NCI-H187 (cell line): ENCODE results near the gene FAM184B.
"Not testable (repeated sequence)": the region's sequence is repeated elsewhere in the genome, so short reads cannot be mapped to it uniquely, and the experiment has no call there.

ENCODE experiments used
- DNase-seq, 2 experiments: peaks; one replicate each; lab custom pipeline; 2025; lab: John Stamatoyannopoulos, UW

The FAM184B gene

DNA sequence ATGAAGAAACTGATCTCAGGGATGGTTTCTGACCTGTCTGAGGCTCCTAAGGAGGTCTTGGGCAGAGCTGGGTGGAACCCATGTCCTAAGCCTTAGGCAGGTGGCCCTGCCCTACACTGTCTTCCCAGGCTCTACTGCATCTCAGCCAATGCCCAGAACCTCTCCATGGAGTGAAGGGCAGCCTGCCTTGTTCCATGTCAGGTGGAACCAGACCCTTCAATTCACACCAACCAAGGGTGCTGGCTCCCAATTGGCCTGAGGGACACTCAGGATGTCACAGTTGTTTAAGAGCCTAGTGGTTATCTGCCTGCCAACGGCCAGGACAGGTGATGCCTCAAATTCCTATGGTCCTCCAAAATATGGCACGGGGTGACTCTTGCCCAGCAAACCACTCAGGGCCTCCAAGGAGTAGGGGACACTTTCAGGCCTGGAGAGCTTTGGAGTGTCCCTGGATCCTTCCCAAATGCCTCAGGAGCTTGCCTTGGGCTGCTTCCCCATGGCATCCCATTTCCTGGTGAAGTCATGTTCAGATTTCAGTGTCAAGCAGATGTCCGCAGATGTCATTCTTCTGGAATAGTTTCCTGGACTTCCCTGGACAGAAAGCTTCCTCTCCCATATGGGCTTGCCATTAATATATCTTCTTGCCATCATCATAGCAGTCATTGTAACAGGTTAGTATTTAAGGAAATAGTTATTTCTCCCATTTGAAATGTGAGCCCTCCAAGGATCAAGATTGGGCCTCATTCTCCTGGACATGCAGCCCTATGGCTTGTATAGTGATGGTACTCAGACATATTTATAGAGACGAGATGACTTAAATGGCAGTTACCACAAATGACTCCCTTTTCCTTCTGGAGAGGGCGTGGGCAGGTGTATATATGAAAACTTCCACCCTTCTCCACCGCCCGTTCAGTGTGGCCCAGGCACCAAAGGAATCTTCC, 99.9 kb downstream of the FAM184B start:
- DNase-seq, result no peak

DNA sequence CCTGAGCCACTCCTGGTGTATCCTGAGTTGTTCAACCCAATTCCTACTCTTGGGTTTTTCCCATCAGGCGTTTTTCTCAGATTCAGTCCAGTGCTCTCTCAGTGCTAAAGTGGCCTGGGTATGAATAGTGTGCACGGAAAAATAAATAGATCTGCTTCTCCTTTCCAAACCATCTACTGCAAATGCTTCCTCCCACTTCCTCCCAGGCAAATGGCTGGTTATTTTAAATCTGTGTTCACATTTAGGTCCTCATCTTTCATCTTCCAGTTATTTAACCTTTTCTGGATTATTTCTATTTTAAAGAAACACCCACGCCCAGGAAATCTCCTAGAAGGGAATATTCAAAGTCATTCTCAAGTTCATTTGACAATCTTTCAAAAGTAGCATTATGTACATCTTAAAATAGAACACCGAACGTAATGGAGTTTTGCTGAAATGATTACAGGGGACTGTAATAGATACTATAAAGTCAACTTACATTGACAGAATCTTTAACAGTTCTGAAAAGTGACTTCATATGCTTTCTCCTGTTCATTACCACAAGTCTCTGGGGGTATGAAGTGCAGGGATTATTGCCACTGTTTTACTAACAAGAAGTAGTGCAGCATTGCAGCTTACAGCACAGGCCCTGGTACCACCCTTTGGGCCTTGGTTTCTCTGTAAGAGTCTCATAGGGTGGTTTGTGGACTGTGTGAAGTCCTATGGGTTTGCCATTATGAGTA, 100.7 kb downstream of the FAM184B start:
- DNase-seq, result no peak

DNA sequence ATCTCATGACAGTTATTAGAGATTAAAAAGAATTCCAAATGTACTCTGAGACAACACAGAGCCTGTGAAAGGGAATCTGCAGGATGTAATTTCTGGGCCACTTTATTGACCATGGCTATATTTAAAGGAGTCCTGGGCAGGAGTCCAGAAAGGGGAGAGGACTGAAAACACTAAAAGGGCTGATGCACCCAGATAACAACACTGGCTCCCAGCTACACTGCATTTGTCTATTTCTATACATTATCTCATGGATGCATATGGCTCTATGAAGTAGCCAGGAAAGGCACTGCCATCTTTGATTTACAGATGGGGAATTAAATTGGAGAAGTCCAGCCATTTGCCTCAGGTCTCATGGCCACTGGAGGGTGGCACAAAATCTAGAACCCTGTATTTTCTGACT, 111.0 kb downstream of the FAM184B start:
- DNase-seq, result no peak

DNA sequence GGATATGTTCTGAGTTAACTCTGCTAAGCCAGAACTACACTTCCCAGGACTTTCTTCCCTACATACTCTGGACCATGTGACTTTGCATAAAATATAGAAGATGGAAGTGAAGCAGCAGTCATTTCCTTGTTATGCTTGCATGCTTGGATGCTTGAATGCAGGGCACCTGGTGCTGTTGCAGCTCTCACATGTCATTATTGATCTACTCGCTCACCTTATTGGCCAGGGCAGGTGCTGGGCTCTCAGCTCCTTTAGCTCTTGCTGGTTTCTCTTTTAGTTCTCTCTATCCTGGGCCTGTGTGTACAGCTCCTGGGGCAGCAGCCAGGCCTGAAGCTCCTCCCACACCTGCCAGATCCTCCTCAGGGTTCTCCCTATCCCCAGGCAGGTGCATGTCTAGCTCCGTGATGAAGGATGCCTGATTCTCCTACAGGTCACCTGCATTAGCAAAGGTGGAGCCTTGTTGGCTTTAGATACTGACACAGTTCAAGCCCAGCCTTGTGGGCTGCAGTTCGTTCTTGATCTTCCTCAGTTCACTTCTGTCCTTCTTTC, 113.7 kb downstream of the FAM184B start:
- peak; percentile 89 to 93 for DNase-seq

DNA sequence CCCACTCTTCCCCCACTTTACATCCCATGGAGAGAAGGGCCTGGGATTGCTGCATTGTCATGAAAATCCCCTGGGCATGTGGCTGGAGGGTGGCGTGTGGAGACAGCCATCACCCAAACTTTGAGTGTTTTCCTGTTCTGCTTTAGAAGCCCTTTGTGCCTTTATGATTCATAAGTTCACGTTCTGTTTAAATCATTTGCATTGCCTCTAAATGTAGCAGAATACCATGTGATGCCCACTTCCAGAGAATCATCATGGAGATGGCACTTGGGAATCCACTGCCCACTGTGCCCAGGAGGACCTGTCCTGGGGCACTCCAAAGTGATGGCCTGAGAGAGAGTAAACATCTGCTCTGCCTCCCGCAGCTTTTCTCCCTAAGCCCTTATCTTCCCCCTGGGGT, 114.2 kb downstream of the FAM184B start:
- DNase-seq, result no peak

DNA sequence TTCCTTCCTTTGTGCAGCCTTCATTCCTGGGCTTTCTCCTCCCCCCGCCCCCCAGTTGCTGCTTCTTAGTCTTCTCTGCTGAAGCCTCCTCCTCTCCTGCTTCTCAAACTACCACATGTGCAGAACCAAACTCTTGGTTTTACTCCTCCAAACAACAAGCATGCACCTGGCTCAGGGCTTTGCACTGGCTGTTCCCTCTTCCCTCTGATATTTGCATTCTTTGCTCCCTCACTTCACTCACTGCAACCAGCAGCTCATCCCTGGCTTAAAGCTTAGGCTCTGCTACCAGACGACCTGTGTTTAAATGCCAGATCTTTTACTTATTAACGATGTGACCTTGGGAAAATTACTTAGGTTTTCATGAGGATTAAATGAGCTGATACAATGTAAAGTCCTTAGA, 115.6 kb downstream of the FAM184B start:
- DNase-seq, result no peak

DNA sequence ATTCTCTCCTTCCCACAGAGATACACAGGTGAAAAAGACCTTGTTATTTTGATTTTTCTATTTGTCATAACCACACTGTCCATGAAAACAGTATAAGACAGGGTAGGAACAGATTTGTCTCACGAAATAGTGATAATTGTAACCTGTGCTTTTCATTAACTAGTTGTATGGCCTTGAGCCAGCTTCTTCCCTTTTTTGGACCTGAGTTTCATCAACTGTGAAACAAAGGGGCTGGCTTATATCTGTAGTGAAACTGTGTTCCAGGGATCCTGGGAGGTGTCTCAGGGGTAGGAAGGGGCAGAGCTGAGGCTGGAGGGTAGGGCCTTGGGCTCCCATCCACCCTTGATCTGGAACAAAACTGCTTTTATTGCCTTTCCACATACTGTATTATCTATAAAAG, 116.1 kb downstream of the FAM184B start:
- DNase-seq, result no peak

DNA sequence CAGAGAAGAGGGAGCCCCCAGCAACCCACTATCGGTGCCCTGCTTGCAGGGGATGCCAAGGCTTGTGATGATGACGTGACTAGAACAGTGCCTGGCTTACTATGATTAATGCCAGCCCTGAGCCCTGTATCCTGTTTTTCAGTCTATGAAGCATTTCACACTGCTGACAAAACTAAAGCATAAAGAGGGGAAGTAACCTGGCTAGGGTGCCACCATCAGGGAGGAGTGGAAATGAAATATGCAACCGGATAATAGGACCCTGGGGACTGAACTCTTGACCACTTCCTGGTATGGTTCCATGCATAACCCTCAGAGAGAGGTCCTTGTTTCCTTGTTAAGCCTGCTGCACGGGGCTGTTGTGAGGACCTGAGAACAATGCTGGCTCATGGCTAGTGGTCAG, 116.7 kb downstream of the FAM184B start:
- no peak for DNase-seq

DNA sequence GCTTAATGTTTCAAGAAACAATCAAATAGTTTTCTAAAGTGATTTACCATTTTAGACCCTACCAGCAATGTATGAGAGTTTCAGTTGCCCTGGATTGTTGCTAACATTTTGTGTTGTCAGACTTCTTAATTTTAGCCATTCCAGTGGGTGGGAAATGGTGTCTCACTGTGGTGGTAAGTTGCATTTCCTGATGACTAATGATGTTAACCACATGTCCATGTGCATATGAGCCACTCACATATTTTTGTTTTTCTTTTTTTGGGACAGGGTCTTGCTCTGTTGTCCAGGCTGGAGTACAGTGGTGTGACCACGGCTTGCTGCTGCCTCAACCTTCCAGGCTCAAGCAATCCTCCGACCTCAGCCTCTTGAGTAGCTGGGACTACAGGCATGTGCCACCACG, 118.7 kb downstream of the FAM184B start:
- DNase-seq, result no peak

DNA sequence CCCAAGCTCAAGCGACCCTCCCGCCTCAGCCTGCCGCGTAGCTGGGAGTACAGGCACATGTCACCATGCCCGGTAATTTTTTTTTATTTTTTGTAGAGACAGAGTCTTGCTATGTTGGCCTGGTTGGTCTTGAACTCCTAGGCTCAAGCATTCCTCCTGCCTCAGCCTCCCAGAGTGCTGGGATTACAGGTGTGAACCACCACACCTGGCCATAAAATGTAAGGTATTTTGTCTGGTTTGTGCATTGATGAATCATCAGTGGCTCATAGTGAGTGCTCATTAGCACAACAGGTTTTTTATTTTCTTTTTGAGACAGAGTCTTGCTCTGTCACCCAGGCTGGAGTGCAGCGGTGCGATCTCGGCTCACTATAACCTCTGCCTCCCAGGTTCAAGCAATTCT, 122.2 kb downstream of the FAM184B start:
- DNase-seq, result not testable (repeated sequence)

DNA sequence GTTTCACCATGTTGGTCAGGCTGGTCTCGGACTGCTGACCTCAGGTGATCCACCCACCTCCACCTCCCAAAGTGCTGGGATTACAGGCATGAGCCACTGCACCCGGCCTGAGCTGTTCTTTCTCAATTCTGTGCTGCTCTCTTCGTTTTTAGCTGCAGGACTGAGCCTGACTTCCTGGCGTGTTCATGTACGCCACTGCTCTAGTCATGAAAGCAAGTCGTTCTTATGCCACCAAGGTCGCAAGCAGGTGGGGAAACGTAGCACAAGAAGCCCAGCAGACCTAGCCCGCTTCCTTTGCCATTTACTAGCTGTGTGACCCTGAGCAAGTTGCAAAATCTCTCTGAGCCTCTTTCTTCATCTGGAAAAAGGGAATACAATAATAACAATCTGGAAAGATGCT, 123.6 kb downstream of the FAM184B start:
- DNase-seq, result no peak

DNA sequence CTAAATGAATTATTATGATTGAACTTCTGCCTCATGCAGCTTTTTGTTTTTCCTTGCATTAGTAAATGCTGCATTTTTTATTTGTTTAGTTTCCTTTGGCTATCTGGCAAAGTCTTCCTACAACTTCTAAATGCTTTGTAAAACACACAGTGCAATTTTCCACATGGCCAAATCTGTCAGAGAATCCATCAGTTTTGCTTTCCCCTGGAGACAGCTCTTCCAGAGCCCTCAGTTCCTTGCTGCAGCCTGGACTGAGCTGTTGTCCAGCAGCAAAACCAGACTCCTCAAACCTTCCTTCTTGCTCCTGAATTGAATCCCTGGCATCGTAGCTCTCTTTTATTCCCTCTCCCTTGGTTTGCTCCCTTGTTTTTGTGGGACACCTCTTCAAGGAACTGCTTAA, 124.3 kb downstream of the FAM184B start:
- DNase-seq, result no peak

DNA sequence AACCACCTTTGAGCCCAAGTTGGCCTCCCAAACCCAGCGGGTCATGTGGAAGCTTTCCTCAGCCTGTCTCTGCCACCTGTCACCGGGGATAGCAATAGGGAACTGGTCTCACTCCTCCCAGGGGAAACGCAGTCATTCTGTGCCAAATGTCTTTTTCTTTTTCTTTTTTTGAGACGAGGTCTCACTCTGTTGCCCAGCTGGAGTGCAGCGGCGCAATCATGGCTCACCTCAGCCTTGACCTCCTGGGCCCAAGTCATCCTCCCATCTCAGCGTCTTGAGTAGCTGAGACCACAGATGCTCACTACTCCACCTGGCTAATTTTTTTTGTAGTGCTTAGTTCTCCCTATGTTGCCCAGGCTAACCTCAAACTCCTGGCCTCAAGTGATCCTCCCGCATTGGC, 126.7 kb downstream of the FAM184B start:
- DNase-seq, result no peak

DNA sequence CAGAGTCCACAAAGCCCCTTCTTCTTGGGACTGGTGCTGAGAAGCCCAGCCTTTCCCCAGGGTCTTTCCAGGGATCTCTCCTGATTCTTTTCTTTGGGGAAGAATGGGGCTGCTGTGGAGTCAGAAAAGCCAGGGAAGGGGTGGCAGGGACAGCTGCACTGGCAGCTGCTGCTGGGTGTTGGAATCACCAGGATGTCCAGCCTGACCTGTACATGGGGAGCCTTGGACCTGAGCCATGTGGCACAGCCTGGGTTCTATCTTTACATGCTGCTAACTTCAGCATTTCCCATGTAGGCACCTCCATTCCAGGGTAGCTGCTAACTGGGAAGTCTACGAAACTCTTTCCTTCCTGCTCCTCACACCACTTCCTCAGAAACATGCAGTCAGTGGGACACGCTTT, 131.0 kb downstream of the FAM184B start:
- DNase-seq, result no peak

DNA sequence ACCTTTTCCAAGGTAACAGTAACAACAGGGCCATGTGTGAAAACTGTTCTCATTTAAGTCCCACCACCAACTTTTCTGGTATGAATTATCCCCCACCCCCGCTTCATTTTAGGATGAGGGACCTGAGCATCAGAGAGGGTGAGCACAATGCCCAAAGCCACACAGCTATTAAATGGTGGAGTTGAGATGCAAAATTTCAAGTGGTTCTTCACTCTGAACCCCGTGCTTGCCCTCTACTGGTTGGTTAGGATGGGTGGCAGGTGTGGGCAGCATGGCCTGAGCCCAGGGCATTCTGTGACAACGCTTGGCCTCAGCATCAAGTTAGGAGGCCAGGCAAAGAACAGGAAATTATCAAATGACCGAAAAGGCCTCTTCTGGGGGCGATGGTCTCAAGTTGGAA, 133.5 kb downstream of the FAM184B start:
- no peak for DNase-seq

DNA sequence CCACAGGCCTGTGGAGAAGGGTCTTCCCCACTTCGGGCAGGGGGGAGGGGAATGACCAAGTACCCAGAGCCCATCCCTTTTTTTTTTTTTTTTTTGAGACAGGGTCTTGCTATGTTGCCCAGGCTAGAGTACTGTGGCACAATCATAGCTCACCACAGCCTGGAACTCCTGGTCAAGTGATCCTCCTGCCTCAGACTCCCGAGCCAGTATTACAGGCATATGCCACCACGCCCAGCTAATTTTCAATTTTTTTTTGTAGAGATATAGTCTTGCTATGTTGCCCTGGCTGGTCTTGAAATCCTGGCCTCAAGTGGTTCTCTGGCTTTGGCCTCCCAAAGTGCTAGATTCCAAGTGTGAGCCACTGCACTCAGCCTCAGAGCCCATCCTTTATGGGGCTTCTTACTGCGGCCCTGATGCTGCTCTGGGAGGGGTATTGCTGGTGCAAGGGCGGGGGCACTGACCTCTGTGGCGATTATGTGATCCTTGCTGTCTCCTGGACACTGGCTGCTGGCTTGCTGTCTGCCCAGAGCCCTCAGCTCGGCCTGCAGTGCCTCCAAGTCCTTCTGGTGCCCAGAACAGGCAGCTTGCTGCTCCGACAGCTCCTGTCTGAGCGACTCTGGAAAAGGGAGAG, 134.1 kb downstream of the FAM184B start:
- no peak for DNase-seq

DNA sequence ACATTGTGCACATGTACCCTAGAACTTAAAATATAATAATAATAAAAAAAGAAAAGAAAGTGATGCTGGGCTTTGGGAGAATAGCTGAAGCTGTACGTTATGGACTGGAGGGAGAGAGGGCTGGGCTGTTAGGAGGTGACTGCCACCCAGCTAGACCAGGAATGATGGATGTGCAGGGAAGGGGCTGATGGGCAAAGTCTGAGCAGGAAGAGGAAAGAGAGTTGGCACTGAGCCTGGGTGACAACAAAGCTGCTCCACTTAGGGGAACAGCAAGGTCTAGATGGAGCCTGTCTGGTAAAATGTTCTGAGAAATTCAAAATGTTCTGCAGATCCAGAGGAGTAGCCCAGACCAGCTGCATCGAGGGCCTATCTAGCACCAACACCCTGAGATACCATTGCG, 134.7 kb downstream of the FAM184B start:
- no peak for DNase-seq

DNA sequence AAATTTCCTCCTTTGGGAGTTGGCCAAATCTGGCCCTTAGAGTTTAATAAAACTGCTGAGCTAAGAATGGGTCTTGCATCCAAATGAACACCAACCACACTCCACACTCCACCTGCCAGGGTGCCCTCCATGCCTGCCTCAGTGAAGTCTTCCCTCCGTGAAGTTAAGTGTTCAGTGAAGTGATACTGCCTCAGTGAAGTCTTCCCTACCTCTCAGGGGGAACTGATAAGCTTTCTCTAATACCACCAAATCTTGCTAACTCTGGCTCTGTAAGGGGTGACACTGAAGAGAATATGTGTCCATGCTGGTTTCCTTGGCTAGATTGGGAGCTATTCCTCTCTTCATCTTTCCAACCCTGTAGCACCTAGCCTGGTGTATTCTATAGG, 139.0 kb downstream of the FAM184B start:
- DNase-seq, result no peak

DNA sequence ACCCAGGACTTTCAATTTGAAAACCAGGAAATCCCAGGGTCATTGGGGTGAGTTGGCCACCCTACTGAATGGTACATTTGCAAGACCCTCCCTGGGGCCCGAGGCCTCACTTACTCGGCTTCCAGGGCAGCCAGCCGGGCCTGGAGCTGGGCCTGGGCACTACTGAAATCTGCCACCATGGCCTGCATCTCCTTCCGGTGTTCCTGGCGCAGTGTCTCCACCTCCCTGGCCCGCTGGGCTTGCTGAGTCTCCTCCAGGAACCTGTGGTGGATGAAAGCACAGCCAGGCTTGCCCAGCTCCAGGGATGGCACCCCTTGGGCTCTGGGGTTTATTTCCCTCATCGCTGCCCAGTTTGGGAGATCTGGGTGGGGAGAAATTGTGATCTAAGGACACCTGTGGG, 142.3 kb downstream of the FAM184B start:
- no peak for DNase-seq

DNA sequence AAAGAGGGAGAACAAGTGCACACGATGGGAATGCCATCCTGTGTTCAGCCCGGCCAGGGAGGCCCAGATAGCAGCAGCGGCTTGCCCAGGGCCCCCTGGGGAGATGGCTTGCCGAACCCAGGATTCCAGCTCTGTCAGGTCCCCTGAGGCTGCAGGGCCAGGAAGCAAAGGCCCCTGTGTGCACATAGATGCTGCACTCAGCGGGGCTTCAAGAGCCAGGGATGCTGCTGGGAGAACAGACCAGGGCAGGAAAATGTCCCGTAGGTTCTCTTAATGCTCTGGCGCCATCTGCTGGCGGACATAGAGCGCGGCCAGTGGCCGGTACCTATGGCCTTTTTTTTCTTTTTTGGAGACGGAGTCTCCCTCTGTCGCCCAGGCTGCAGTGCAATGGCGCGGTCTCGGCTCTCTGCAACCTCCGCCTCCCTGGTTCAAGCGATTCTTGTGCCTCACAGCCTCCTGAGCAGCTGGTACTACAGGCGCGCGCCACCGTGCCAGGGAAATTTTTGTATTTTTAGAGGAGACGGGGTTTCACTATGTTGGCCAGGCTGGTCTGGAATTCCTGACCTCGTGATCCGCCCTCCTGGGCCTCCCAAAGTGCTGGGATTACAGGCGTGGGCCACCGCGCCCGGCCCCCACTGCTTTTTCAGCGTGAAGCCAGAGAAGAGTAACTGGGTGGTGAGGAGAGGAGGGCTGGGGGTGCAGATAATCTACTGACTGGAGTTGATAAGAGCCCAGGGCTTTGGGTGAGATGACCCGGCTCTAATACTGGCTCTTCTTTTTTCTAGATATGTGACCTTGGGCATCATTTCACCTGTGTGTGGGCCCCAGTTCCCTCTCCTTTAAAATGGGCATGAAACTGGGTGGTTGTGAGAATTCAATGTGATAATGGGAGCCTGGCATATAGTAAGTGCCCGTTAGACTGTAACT, 144.5 kb downstream of the FAM184B start:
- peak in 1 of 2 experiments; percentile 61 for DNase-seq

DNA sequence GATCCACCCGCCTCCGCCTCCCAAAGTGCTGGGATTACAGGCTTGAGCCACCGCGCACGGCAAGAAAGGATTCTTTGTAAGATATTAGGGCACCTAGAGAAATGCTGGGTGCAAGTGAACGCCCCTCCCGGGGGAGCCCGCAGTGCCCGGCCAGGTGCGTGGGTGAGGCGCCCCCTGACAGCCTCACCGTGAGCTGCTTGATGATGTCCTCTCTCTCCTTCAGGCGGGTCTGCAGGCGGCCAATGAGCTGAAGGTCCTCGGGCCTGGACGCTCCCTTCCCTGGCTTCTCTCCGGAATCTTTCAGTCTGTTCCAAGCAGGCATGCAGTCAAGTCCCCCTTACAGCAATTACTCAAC, 145.1 kb downstream of the FAM184B start:
- DNase-seq, result no peak

DNA sequence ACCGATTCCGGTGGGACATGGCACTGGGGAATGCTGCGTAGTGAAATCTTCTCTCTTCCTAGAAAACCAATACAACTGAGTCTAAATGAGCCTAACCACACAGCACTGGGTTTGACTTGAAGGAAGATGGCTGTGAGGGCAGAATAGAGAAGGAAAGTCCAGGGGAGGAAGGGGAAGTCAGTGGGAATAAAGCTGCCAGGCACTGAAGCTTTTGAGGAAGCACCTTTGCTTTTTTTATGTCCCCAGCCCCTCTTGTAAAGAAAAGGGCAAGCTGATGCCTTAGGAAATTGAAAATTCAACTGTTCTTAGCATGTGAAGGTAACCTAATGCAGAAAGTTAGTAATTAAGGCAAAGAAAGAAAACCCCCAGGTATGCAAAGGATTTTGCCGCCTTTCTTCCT, 146.4 kb downstream of the FAM184B start:
- DNase-seq, result no peak
